Measurements from ENCODE around the gene CMSS1. TPM values are rescaled to one million over a fixed set of nuclear protein-coding genes. Genes with fewer than 3 reads are reported as not detected.

The CMSS1 gene
- total and polyA plus RNA-seq, 5 donors from 2014 or later: 20.5 to 34.0 (median 22.0) TPM

GRCh38 chr3:100030914-100031425 lies 213.3 kb downstream of the CMSS1 start:
- no peak for ATAC-seq (ENCODE audit: low read depth in 2 of 2)
- Mint-ChIP-seq H3K4me3 (no peak overlapping the region), H3K27ac (no peak overlapping the region), H3K27me3 (no peaks in the 10 kb centered on the region), H3K9me3 (no peaks in the 10 kb centered on the region), H3K4me1 (peaks cover 0 to 10% (median 3%) of the 10 kb centered on the region in 4 donors), H3K36me3 (peaks cover 8% of the 10 kb centered on the region)
- Histone ChIP-seq H3K36me3 (ENCODE audit: control insufficient read depth, insufficient read depth, low read length) (peaks cover 2% of the 10 kb centered on the region), H3K4me3 (ENCODE audit: low read depth, low read length) (no peak overlapping the region), H3K9me3 (ENCODE audit: control insufficient read depth in 2 of 2, low read length in 2 of 2) (no peaks in the 10 kb centered on the region), H3K4me1 (ENCODE audit: control insufficient read depth, insufficient read depth, low read length, poor library complexity, severe bottlenecking) (no peaks in the 10 kb centered on the region), H3K27ac (ENCODE audit: insufficient read depth, low read length, poor library complexity, severe bottlenecking) (no peak overlapping the region), H3K27me3 (ENCODE audit: control insufficient read depth, insufficient read depth, low read length) (no peaks in the 10 kb centered on the region)
- DNase-seq: no peak

DNA sequence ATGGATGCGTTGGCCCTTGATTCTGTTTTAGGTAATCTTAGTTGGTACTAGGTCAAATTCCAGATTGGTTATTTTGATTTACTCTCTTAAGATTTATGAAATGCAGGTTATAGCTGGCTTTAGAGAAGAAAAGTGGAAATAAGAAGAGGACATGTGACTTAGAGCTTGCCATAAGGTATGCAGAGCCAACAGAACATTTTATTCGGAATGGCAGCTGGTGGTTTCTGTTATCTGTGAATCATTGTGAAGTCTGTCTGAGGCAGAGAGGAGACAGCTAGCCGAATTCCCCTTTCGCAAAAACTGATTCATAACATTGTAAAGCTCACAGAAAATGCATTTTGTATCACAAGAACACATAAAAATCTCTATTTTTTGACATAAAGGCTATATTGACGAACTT lies 214.6 kb downstream of the CMSS1 start:
- H3K4me1 Mint-ChIP-seq: peaks cover 0 to 10% (median 5%) of the 10 kb centered on the region in 4 donors
- no peaks in the 10 kb centered on the region for H3K27me3 ChIP-seq (ENCODE audit: control insufficient read depth, insufficient read depth, low read length)
- no peak overlapping the region for H3K27ac Mint-ChIP-seq
- no peaks in the 10 kb centered on the region for H3K36me3 ChIP-seq (ENCODE audit: control insufficient read depth, insufficient read depth, low read length)
- no peaks in the 10 kb centered on the region for H3K9me3 Mint-ChIP-seq
- H3K4me3 ChIP-seq (ENCODE audit: low read depth, low read length): no peak overlapping the region
- no peak overlapping the region for H3K27ac ChIP-seq (ENCODE audit: insufficient read depth, low read length, poor library complexity, severe bottlenecking)
- no peaks in the 10 kb centered on the region for H3K4me1 ChIP-seq (ENCODE audit: control insufficient read depth, insufficient read depth, low read length, poor library complexity, severe bottlenecking)
- DNase-seq (no peak), ATAC-seq (ENCODE audit: low read depth in 2 of 2) (no peak)
- H3K9me3 ChIP-seq (ENCODE audit: control insufficient read depth in 2 of 2, low read length in 2 of 2): no peaks in the 10 kb centered on the region
- no peak overlapping the region for H3K4me3 Mint-ChIP-seq
- peaks cover 8% of the 10 kb centered on the region for H3K36me3 Mint-ChIP-seq
- no peaks in the 10 kb centered on the region for H3K27me3 Mint-ChIP-seq

DNA sequence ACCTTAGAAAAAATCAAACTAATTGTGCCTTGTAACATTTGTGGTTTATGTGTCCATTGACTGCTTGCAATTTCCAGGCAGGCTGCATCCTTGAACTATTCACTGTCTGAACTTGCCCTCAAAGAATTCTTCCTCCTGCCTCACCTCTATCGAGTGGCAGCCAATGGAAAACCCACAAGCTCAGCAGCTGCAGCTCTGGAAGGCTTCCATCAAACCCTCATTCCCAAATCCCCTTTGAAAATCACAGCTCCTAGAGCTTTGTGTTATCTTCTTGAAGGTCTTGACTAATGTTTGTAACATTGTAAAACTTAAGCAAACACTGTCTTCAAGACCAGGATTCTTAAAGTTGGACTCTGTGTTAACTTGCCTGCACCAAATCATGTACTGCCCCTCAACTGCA lies 215.5 kb downstream of the CMSS1 start:
- Histone ChIP-seq H3K27ac (ENCODE audit: insufficient read depth, low read length, poor library complexity, severe bottlenecking) (no peak overlapping the region), H3K4me3 (ENCODE audit: low read depth, low read length) (no peak overlapping the region), H3K4me1 (ENCODE audit: control insufficient read depth, insufficient read depth, low read length, poor library complexity, severe bottlenecking) (no peaks in the 10 kb centered on the region), H3K36me3 (ENCODE audit: control insufficient read depth, insufficient read depth, low read length) (no peaks in the 10 kb centered on the region), H3K27me3 (ENCODE audit: control insufficient read depth, insufficient read depth, low read length) (no peaks in the 10 kb centered on the region), H3K9me3 (ENCODE audit: control insufficient read depth in 2 of 2, low read length in 2 of 2) (no peaks in the 10 kb centered on the region)
- ATAC-seq (ENCODE audit: low read depth in 2 of 2) (no peak), DNase-seq (no peak)
- Mint-ChIP-seq H3K4me3 (no peak overlapping the region), H3K27ac (no peak overlapping the region), H3K4me1 (peaks cover 0 to 10% (median 5%) of the 10 kb centered on the region in 4 donors), H3K36me3 (peaks cover 8% of the 10 kb centered on the region), H3K27me3 (no peaks in the 10 kb centered on the region), H3K9me3 (no peaks in the 10 kb centered on the region)

DNA sequence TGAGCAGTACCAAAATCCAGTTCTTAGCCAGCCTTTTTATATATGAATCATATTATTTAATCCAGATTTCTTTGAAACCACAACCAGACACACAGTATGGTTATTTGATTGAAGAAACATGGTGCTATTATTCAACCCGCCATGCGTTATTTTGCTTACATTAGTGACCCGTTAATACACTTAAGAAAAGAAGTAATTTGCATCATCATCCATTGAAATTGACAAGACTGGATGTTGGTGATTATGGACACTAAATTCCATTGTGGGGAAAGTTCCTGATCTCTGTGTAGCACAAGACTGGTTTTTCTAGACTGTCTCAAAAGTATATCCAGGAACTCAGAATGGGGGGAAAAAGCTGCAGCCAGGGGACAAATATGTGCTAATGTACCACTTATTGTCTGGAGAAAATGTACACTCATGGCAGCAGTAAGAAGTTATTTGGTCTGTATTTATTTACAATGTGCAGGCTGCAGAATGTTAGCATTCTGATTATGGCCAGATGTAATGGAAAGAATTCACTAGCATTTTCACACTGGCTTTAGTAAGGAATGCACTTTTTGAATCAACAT lies 216.3 kb downstream of the CMSS1 start:
- Mint-ChIP-seq H3K4me3 (no peak overlapping the region), H3K4me1 (peaks cover 0 to 10% (median 5%) of the 10 kb centered on the region in 4 donors), H3K9me3 (no peaks in the 10 kb centered on the region), H3K27me3 (no peaks in the 10 kb centered on the region), H3K36me3 (peaks cover 8% of the 10 kb centered on the region), H3K27ac (no peak overlapping the region)
- no peaks in the 10 kb centered on the region for H3K27me3 ChIP-seq (ENCODE audit: control insufficient read depth, insufficient read depth, low read length)
- ATAC-seq (ENCODE audit: low read depth in 2 of 2) (no peak), DNase-seq (no peak)
- no peaks in the 10 kb centered on the region for H3K36me3 ChIP-seq (ENCODE audit: control insufficient read depth, insufficient read depth, low read length)
- no peak overlapping the region for H3K27ac ChIP-seq (ENCODE audit: insufficient read depth, low read length, poor library complexity, severe bottlenecking)
- H3K4me3 ChIP-seq (ENCODE audit: low read depth, low read length): no peak overlapping the region
- no peaks in the 10 kb centered on the region for H3K4me1 ChIP-seq (ENCODE audit: control insufficient read depth, insufficient read depth, low read length, poor library complexity, severe bottlenecking)
- H3K9me3 ChIP-seq (ENCODE audit: control insufficient read depth in 2 of 2, low read length in 2 of 2): no peaks in the 10 kb centered on the region

DNA sequence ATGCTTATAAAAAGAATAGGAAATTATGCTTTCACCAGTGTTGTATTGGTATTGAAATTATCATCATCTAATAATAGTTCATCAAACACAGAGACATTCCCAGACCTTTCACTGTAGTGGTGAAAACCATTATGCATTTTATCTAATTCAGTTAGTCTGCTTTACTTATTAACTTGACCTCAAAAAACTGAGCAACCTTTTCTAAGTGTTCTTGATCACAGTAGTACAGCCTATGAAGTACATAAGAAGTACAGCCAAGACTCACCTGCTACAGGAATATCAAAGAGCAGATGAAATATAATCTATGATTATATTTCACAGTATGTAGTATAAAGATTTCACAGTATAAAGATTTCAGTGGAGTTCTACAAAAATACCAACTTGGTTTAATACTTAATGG lies 221.4 kb downstream of the CMSS1 start:
- peaks cover under 1% of the 10 kb centered on the region for H3K36me3 Mint-ChIP-seq
- Histone ChIP-seq H3K9me3 (ENCODE audit: control insufficient read depth in 2 of 2, low read length in 2 of 2) (no peaks in the 10 kb centered on the region), H3K27ac (ENCODE audit: insufficient read depth, low read length, poor library complexity, severe bottlenecking) (no peak overlapping the region), H3K4me1 (ENCODE audit: control insufficient read depth, insufficient read depth, low read length, poor library complexity, severe bottlenecking) (no peaks in the 10 kb centered on the region), H3K36me3 (ENCODE audit: control insufficient read depth, insufficient read depth, low read length) (no peaks in the 10 kb centered on the region), H3K27me3 (ENCODE audit: control insufficient read depth, insufficient read depth, low read length) (no peaks in the 10 kb centered on the region), H3K4me3 (ENCODE audit: low read depth, low read length) (no peak overlapping the region)
- peaks cover 0 to 5% (median 0%) of the 10 kb centered on the region in 4 donors for H3K4me1 Mint-ChIP-seq
- H3K4me3 Mint-ChIP-seq: no peak overlapping the region
- H3K27ac Mint-ChIP-seq: no peak overlapping the region
- H3K9me3 Mint-ChIP-seq: no peaks in the 10 kb centered on the region
- ATAC-seq (ENCODE audit: low read depth in 2 of 2) (no peak), DNase-seq (no peak)
- H3K27me3 Mint-ChIP-seq: no peaks in the 10 kb centered on the region

DNA sequence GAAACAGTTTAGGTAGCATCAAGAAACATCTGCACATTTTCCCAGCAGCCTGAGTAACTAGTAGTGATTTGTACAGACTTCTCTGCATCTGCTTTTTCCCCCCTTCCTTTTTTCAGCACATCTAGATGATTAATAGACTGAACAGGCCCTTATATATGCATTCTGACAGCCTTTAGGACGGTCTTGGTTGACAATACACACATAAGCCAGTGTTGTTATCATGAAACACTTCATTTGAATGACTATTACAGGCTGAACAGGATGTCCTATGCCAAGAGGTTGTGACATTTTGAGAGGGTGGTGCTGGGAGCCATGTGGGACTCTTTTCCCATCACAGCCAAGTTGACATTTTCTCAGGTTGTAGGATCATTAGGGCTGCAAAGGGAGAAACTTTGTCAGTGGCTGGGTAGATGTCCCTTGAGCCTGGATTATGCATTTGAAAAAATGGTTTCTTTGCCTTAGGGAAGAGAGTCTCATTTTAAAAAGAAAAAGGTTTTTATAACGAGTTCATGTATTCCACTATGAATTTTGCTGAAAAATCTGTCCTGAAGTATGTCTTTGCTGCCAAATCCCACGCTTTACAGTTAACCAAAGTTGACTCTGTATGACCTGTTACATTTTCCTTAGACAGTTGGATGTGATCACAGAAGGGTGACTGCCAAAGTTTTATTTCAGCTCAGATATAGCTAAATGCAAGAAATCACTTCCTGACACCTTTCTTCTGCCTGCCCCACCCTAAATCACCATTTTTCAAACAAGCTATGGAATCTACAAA lies 223.0 kb downstream of the CMSS1 start:
- Histone ChIP-seq H3K4me3 (ENCODE audit: low read depth, low read length) (no peak overlapping the region), H3K9me3 (ENCODE audit: control insufficient read depth in 2 of 2, low read length in 2 of 2) (no peaks in the 10 kb centered on the region), H3K36me3 (ENCODE audit: control insufficient read depth, insufficient read depth, low read length) (no peaks in the 10 kb centered on the region), H3K27me3 (ENCODE audit: control insufficient read depth, insufficient read depth, low read length) (no peaks in the 10 kb centered on the region), H3K4me1 (ENCODE audit: control insufficient read depth, insufficient read depth, low read length, poor library complexity, severe bottlenecking) (no peaks in the 10 kb centered on the region), H3K27ac (ENCODE audit: insufficient read depth, low read length, poor library complexity, severe bottlenecking) (no peak overlapping the region)
- ATAC-seq (ENCODE audit: low read depth in 2 of 2): no peak
- no peaks in the 10 kb centered on the region for H3K9me3 Mint-ChIP-seq
- no peaks in the 10 kb centered on the region for H3K27me3 Mint-ChIP-seq
- no peak for DNase-seq
- H3K36me3 Mint-ChIP-seq: no peaks in the 10 kb centered on the region
- H3K27ac Mint-ChIP-seq: no peak overlapping the region
- H3K4me1 Mint-ChIP-seq: peaks cover 0 to 10% (median under 1%) of the 10 kb centered on the region in 4 donors
- no peak overlapping the region for H3K4me3 Mint-ChIP-seq

- no peaks in the 10 kb centered on the region for H3K9me3 ChIP-seq (ENCODE audit: control insufficient read depth in 2 of 2, low read length in 2 of 2)
- Mint-ChIP-seq H3K36me3 (no peaks in the 10 kb centered on the region), H3K9me3 (no peaks in the 10 kb centered on the region), H3K27ac (no peak overlapping the region), H3K27me3 (no peaks in the 10 kb centered on the region), H3K4me3 (no peak overlapping the region), H3K4me1 (peaks cover 0 to 12% (median 2%) of the 10 kb centered on the region in 4 donors)
- ATAC-seq (ENCODE audit: low read depth in 2 of 2): no peak
- H3K27me3 ChIP-seq (ENCODE audit: control insufficient read depth, insufficient read depth, low read length): no peaks in the 10 kb centered on the region
- no peaks in the 10 kb centered on the region for H3K36me3 ChIP-seq (ENCODE audit: control insufficient read depth, insufficient read depth, low read length)
- H3K4me1 ChIP-seq (ENCODE audit: control insufficient read depth, insufficient read depth, low read length, poor library complexity, severe bottlenecking): no peaks in the 10 kb centered on the region
- no peak overlapping the region for H3K27ac ChIP-seq (ENCODE audit: insufficient read depth, low read length, poor library complexity, severe bottlenecking)
- no peak for DNase-seq
- no peak overlapping the region for H3K4me3 ChIP-seq (ENCODE audit: low read depth, low read length)
Observed at GRCh38 chr3:100041328-100041749, 223.7 kb downstream of the CMSS1 start.

Measured in CD4-positive, CD25-positive, alpha-beta regulatory T cell (primary cell).